ENCODE data around the gene CCM2. TPM values are rescaled to one million over a fixed set of nuclear protein-coding genes. Genes with fewer than 3 reads are reported as not detected.

The CCM2 gene
- total RNA-seq, 4 donors from 2014 or later, result 45.8 to 63.5 (median 50.4) TPM

GRCh38 chr7:45100761-45101480 is 100.9 kb downstream of the CCM2 start:
- TF ChIP-seq CTCF (IDR thresholded peaks at IDR 0.05; ENCODE audit: low read depth), result no peak

GRCh38 chr7:45101748-45102147 is 101.7 kb downstream of the CCM2 start:
- TF ChIP-seq CTCF (IDR thresholded peaks at IDR 0.05; ENCODE audit: low read depth), result no peak

- no peak for TF ChIP-seq CTCF (IDR thresholded peaks at IDR 0.05; ENCODE audit: low read depth)
Measured at GRCh38 chr7:45102785-45103712, 103.0 kb downstream of the CCM2 start.

GRCh38 chr7:45103958-45104843 is 104.2 kb downstream of the CCM2 start:
- TF ChIP-seq CTCF (IDR thresholded peaks at IDR 0.05; ENCODE audit: low read depth), result no peak

- TF ChIP-seq CTCF (IDR thresholded peaks at IDR 0.05; ENCODE audit: low read depth), result no peak
Measured at GRCh38 chr7:45104844-45105587, 105.0 kb downstream of the CCM2 start.

GRCh38 chr7:45105588-45106188 is 105.7 kb downstream of the CCM2 start:
- TF ChIP-seq CTCF (IDR thresholded peaks at IDR 0.05; ENCODE audit: low read depth), result no peak

Measured in subcutaneous adipose tissue (tissue), 4 donors.